K562 (cell line): ENCODE results near the gene MMP10. TPM values are rescaled to one million over a fixed set of nuclear protein-coding genes. Genes with fewer than 3 reads are reported as not detected.

Source experiments
- ATAC-seq: fragments of 200-7000 bp; cut with Tn5 transposase; 3 replicates; pipeline ENCODE4 v1.9.1; 2020; ENCODE audit warnings: moderate library complexity
- BruUV-seq: library from RNA; stranded (reverse); fragments of 400-500 nt; replicated peaks from 2 replicates; lab custom pipeline; 2021; lab: Mats Ljungman, UMichigan
- CTCF ChIA-PET: fragments of 300-600 bp; formaldehyde crosslinking; extraction: SDS; loops from one replicate; lab custom pipeline; 2021; ENCODE audit warnings: low intra/inter-chr PET ratio; lab: Yijun Ruan, JAX
- POLR2A ChIA-PET: fragments of 300-600, 350-650 bp; sonication (Branson Sonifier 250); formaldehyde crosslinking; extraction: SDS; loops from one replicate; lab custom pipeline; 2021; ENCODE audit warnings: antibody characterized with exemption, inconsistent platforms; lab: Yijun Ruan, JAX
- DNase-seq, 4 experiments: peaks; one replicate each; pipeline versions ENCODE4 v3.0.0 to v3.0.0-alpha.2; 2011 to 2018; ENCODE audit warnings: low spot score in 3 of 4, mixed read lengths in 3 of 4; ENCODE audit errors: extremely low read depth in 1 of 4
- FAIRE-seq: peaks from 2 replicates; lab custom pipeline; 2011; peaks lifted over from hg19 to GRCh38; lab: Jason Lieb, UNC
- H2AFZ ChIP-seq: 2 replicates; pipeline ENCODE4 v1.6.0; 2011; ENCODE audit warnings: low read depth, low read length, control low read depth, inconsistent platforms
- H3K27ac ChIP-seq: fragments of 200-600 bp; 3 replicates; pipeline ENCODE4 v1.8.0; 2011; ENCODE audit warnings: low read depth, mild to moderate bottlenecking, control low read depth, inconsistent platforms, low read length, moderate library complexity, mixed read lengths; ENCODE audit errors: extremely low read depth
- H3K27me3 ChIP-seq, 2 experiments: fragments of 300-600 bp in 1 of 2; 2 replicates in 1 of 2; 3 replicates in 1 of 2; pipeline versions ENCODE4 v1.6.0 to v1.8.0; 2011; ENCODE audit warnings: inconsistent platforms in 2 of 2, low read length in 2 of 2, mild to moderate bottlenecking in 1 of 2, mixed read lengths in 1 of 2, moderate library complexity in 1 of 2; ENCODE audit not compliant: control insufficient read depth in 2 of 2, insufficient read depth in 2 of 2
- H3K36me3 ChIP-seq: fragments of 300-600 bp; 3 replicates; pipeline ENCODE4 v1.8.0; 2011; ENCODE audit warnings: mild to moderate bottlenecking, low read length, inconsistent platforms; ENCODE audit not compliant: control insufficient read depth, insufficient read depth
- H3K4me1 ChIP-seq, 2 experiments: fragments of 200-600 bp in 1 of 2; replicated peaks in 1 of 2; 2 replicates in 1 of 2; 3 replicates in 1 of 2; pipeline versions ENCODE4 v1.5.1 to v1.8.0; 2011; ENCODE audit warnings: inconsistent platforms in 2 of 2, low read length in 2 of 2, mild to moderate bottlenecking in 1 of 2, mixed read lengths in 1 of 2, moderate library complexity in 1 of 2; ENCODE audit not compliant: control insufficient read depth in 2 of 2, insufficient read depth in 2 of 2
- H3K4me2 ChIP-seq: 2 replicates; pipeline ENCODE4 v1.6.1; 2011; ENCODE audit warnings: low read length, control low read depth, inconsistent platforms, mixed read lengths; ENCODE audit not compliant: insufficient read depth
- H3K4me3 ChIP-seq: fragments of 200-600 bp; sonication (generic), shearing (Covaris generic); 2 replicates; pipeline ENCODE4 v1.5.1; 2016; ENCODE audit warnings: control low read depth, inconsistent platforms
- H3K79me2 ChIP-seq: fragments of 200-600 bp; 3 replicates; pipeline ENCODE4 v1.8.0; 2011; ENCODE audit warnings: low read length, inconsistent platforms; ENCODE audit not compliant: control insufficient read depth, insufficient read depth
- H3K9ac ChIP-seq, 2 experiments: 2 replicates each; pipeline versions ENCODE4 v1.6.0 to v1.6.1; 2011; ENCODE audit warnings: low read depth in 2 of 2, low read length in 2 of 2, control low read depth in 1 of 2, inconsistent platforms in 1 of 2, mild to moderate bottlenecking in 1 of 2, mixed read lengths in 1 of 2; ENCODE audit not compliant: insufficient read depth in 1 of 2
- H3K9me1 ChIP-seq: one replicate; pipeline ENCODE4 v1.6.0; 2011; ENCODE audit warnings: inconsistent platforms, mild to moderate bottlenecking, low read length, moderate library complexity; ENCODE audit not compliant: control insufficient read depth, insufficient read depth
- H3K9me3 ChIP-seq: replicated peaks from 2 replicates; pipeline ENCODE4 v1.5.1; 2011; ENCODE audit warnings: low read depth, low read length, inconsistent platforms; ENCODE audit not compliant: control insufficient read depth, insufficient read depth
- H4K20me1 ChIP-seq: replicated peaks from 2 replicates; pipeline ENCODE4 v1.6.1; 2011; ENCODE audit warnings: low read length, inconsistent platforms, mixed read lengths; ENCODE audit not compliant: control insufficient read depth, insufficient read depth
- BCOR ChIP-seq: fragments of 450-650 bp; IDR thresholded peaks from 2 replicates; pipeline ENCODE4 v1.6.1; 2016
- CHCHD3 ChIP-seq: fragments of 250-450 bp; sonication (Bioruptor Pico); IDR thresholded peaks from 2 replicates; pipeline ENCODE4 v2.1.2; 2022; ENCODE audit warnings: mild to moderate bottlenecking
- CHD1 ChIP-seq: fragments of 200-600 bp; sonication (generic); IDR thresholded peaks from one replicate; pipeline ENCODE4 v1.6.1; 2012; ENCODE audit warnings: mild to moderate bottlenecking, moderate library complexity, low read length, inconsistent platforms
- E2F3 ChIP-seq: fragments of 250-450 bp; sonication (Bioruptor Pico); IDR thresholded peaks from 2 replicates; pipeline ENCODE4 v1.4.0; 2020; ENCODE audit warnings: mild to moderate bottlenecking
- JUND ChIP-seq, 2 experiments: IDR thresholded peaks; 2 replicates in 1 of 2; 3 replicates in 1 of 2; pipeline ENCODE4 v1.6.1; 2011; ENCODE audit warnings: borderline replicate concordance in 2 of 2, low read depth in 2 of 2, low read length in 2 of 2, improper control_type of control experiment in 1 of 2, missing biosample characterization in 1 of 2, missing genetic modification characterization in 1 of 2, missing genetic modification reagents in 1 of 2
- STAT5A ChIP-seq: IDR thresholded peaks from 2 replicates; pipeline ENCODE4 v1.6.1; 2012; ENCODE audit warnings: low read length, inconsistent platforms, borderline replicate concordance
- ZBED1 ChIP-seq: IDR thresholded peaks from 2 replicates; pipeline ENCODE4 v1.6.1; 2014
- ZNF224 ChIP-seq: sonication (generic); formaldehyde crosslinking; IDR thresholded peaks from 2 replicates; pipeline ENCODE4 v1.8.0; 2022; ENCODE audit warnings: mild to moderate bottlenecking, missing genetic modification reagents
- ZNF316 ChIP-seq: fragments of 450-650 bp; IDR thresholded peaks from 2 replicates; pipeline ENCODE4 v1.6.1; 2016
- in situ Hi-C: fragments of 300-500 bp; cut with MboI; formaldehyde crosslinking; loops from 4 replicates; pipeline ENCODE4 v1.15.0; 2018; ENCODE audit warnings: inconsistent platforms, mixed read lengths
- intact Hi-C: fragments of 100-400 bp; cut with micrococcal nuclease; formaldehyde crosslinking; loops from 2 replicates; pipeline ENCODE4 v1.14.2; 2022
- polyA plus RNA-seq, 8 experiments: library from polyadenylated mRNA; depleted of rRNA in 4 of 8; stranded (reverse) in 5 of 8; unstranded in 3 of 8; fragments of >200 nt; fragmentation: Nextera tagmentation in 2 of 8; fragmentation: Illumina TruSeq in 1 of 8; extraction: Ambion mirVana in 2 of 8; extraction: Trizol in 1 of 8; gene quantifications; 2 replicates each; pipeline versions ENCODE4 v1.2.1 to v1.2.3, GENCODE V29; 2011 to 2014; ENCODE audit warnings: inconsistent platforms in 1 of 8, missing spikeins in 1 of 8
- total RNA-seq, 7 experiments: library from RNA; depleted of rRNA in 6 of 7; stranded (reverse); fragments of >200 nt in 6 of 7; fragmentation: Illumina TruSeq in 2 of 7; extraction: Trizol in 2 of 7; gene quantifications; 2 replicates each; pipeline versions ENCODE4 v1.2.1 to v1.2.3, GENCODE V29; 2011 to 2021; ENCODE audit warnings: low replicate concordance in 1 of 7
- TF ChIP-seq, protein P1 (sequence below): sonication (generic); formaldehyde crosslinking; IDR thresholded peaks from 2 replicates; pipeline ENCODE4 v1.8.0; 2022; ENCODE audit warnings: mild to moderate bottlenecking, low read depth, missing genetic modification reagents
- TF ChIP-seq, protein P2 (sequence below): fragments of 250-450 bp; sonication (Bioruptor Pico); IDR thresholded peaks from 2 replicates; pipeline ENCODE4 v1.5.0; 2020; ENCODE audit warnings: mild to moderate bottlenecking
- TF ChIP-seq, protein P3 (sequence below): sonication (generic); formaldehyde crosslinking; IDR thresholded peaks from 2 replicates; pipeline ENCODE4 v1.8.0; 2022; ENCODE audit warnings: mild to moderate bottlenecking, missing genetic modification reagents

The MMP10 gene
- total and polyA plus RNA-seq, 9 of the 15 experiments (the other 6 are each of a cell fraction or from before 2014, with no cell fraction given), result not detected

DNA sequence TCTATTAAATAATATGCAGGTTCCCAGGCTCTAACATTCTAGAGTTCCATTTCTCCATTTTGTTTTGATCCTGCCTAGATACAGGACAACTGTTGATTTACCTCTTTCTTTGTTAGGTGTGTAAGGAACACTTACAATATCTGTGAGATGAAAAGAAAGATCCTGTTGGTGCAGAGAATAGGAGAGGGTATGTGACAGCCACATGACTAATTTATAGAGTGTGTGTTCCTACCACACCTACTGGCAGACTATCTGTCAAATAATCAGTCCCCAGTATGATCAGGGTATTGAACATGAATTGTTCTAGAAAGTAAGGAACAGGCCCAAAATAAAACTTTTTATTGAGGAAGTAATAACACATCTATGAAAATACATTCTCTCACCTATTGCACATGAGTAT, 10.2 kb downstream of the MMP10 start:
- no peak overlapping the region for H3K4me3 ChIP-seq
- intact Hi-C loops (no loop called here), in situ Hi-C loops (no loop called here)
- POLR2A ChIA-PET, result no interaction called here
- H3K9me3 ChIP-seq, result no peaks in the 10 kb centered on the region
- no peak for TF ChIP-seq ZNF316
- TF ChIP-seq STAT5A, result no peak
- TF ChIP-seq CHD1, result no peak
- TF ChIP-seq ZNF224 (CRISPR knock-in tag), result no peak
- TF ChIP-seq BCOR, result no peak
- no peak for TF ChIP-seq JUND (IDR thresholded peaks at IDR 0.05; ENCODE audit: borderline replicate concordance, low read depth, low read length)
- TF ChIP-seq JUND (tag; IDR thresholded peaks at IDR 0.05; ENCODE audit: borderline replicate concordance, low read depth, low read length), result no peak
- TF ChIP-seq E2F3, result no peak
- TF ChIP-seq, protein P1, sequence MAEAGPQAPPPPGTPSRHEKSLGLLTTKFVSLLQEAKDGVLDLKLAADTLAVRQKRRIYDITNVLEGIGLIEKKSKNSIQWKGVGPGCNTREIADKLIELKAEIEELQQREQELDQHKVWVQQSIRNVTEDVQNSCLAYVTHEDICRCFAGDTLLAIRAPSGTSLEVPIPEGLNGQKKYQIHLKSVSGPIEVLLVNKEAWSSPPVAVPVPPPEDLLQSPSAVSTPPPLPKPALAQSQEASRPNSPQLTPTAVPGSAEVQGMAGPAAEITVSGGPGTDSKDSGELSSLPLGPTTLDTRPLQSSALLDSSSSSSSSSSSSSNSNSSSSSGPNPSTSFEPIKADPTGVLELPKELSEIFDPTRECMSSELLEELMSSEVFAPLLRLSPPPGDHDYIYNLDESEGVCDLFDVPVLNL (CRISPR knock-in tag), result no peak
- TF ChIP-seq, protein P2, sequence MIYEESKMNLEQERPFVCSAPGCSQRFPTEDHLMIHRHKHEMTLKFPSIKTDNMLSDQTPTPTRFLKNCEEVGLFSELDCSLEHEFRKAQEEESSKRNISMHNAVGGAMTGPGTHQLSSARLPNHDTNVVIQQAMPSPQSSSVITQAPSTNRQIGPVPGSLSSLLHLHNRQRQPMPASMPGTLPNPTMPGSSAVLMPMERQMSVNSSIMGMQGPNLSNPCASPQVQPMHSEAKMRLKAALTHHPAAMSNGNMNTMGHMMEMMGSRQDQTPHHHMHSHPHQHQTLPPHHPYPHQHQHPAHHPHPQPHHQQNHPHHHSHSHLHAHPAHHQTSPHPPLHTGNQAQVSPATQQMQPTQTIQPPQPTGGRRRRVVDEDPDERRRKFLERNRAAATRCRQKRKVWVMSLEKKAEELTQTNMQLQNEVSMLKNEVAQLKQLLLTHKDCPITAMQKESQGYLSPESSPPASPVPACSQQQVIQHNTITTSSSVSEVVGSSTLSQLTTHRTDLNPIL (CRISPR knock-in tag), result no peak
- TF ChIP-seq, protein P3, sequence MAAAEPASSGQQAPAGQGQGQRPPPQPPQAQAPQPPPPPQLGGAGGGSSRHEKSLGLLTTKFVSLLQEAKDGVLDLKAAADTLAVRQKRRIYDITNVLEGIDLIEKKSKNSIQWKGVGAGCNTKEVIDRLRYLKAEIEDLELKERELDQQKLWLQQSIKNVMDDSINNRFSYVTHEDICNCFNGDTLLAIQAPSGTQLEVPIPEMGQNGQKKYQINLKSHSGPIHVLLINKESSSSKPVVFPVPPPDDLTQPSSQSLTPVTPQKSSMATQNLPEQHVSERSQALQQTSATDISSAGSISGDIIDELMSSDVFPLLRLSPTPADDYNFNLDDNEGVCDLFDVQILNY (CRISPR knock-in tag), result no peak
- no peak for TF ChIP-seq ZBED1
- no peak for TF ChIP-seq CHCHD3 (CRISPR knock-in tag)
- CTCF ChIA-PET, result no interaction called here
- no peaks in the 10 kb centered on the region for H3K27me3 ChIP-seq
- H2AFZ ChIP-seq, result no peak overlapping the region
- no peaks in the 10 kb centered on the region for H4K20me1 ChIP-seq
- no peaks in the 10 kb centered on the region for H3K36me3 ChIP-seq
- no peak overlapping the region for H3K4me2 ChIP-seq
- no peak for FAIRE-seq
- ATAC-seq, result no peak
- peaks cover 0 to 3% of the 10 kb centered on the region in 2 experiments; a peak in 1 of 5 replicates for H3K4me1 ChIP-seq
- H3K79me2 ChIP-seq, result no peaks in the 10 kb centered on the region
- H3K27ac ChIP-seq, result no peak overlapping the region
- no peaks in the 10 kb centered on the region for H3K9me1 ChIP-seq
- H3K9ac ChIP-seq, result no peak overlapping the region
- BruUV-seq, result no TSS peak
- DNase-seq, result no peak
